GM12874 (cell line): ENCODE measurements around the gene CPZ.

Experiments used
- CTCF ChIP-seq: IDR thresholded peaks from 2 replicates; pipeline ENCODE4 v1.5.1; 2011; ENCODE audit warnings: low read depth, mild to moderate bottlenecking, control low read depth, low read length, moderate library complexity; ENCODE audit not compliant: insufficient read depth

Gene CPZ

GRCh38 chr4:8606476-8606875 is 13.9 kb downstream of the CPZ start:
- no peak for TF ChIP-seq CTCF

- TF ChIP-seq CTCF, result no peak
Measured at GRCh38 chr4:8606966-8607365, 14.4 kb downstream of the CPZ start.

GRCh38 chr4:8607603-8608481 is 15.3 kb downstream of the CPZ start:
- TF ChIP-seq CTCF, result peak; percentile 99

- TF ChIP-seq CTCF, result no peak
Measured at GRCh38 chr4:8608714-8609391, 16.3 kb downstream of the CPZ start.

GRCh38 chr4:8609406-8609805 is 16.8 kb downstream of the CPZ start:
- no peak for TF ChIP-seq CTCF

GRCh38 chr4:8609824-8610350 is 17.3 kb downstream of the CPZ start:
- no peak for TF ChIP-seq CTCF

- TF ChIP-seq CTCF, result no peak
Measured at GRCh38 chr4:8610858-8611616, 18.5 kb downstream of the CPZ start.
